Gastrocnemius medialis (tissue), 4 donors: ENCODE measurements around the gene CAMTA1. TPM values are rescaled to one million over a fixed set of nuclear protein-coding genes. Genes with fewer than 3 reads are reported as not detected.

Source experiments
- ATAC-seq, 2 donors: fragments of 150-250 bp; one replicate each; pipeline ENCODE4 v1.9.1; 2016
- DNase-seq, 2 donors: peaks; one replicate each; pipeline ENCODE4 v3.0.0-alpha.2; 2019
- H3K27ac ChIP-seq, 4 donors: fragments of 200-600 bp; sonication (generic); 1 replicate in 1 of 4; 2 replicates in 3 of 4; pipeline ENCODE4 v1.5.1; 2016 to 2018; ENCODE audit warnings: mild to moderate bottlenecking in 2 of 4, moderate library complexity in 1 of 4
- H3K27me3 ChIP-seq, 3 donors: fragments of 200-600 bp; sonication (generic) in 2 of 3; 1 replicate in 1 of 3; 2 replicates in 2 of 3; pipeline versions ENCODE4 v1.5.1 to v1.6.0; 2016 to 2019; ENCODE audit warnings: mild to moderate bottlenecking in 1 of 3, moderate library complexity in 1 of 3
- H3K36me3 ChIP-seq, 2 donors: fragments of 200-600 bp; sonication (generic) in 1 of 2; one replicate each; pipeline ENCODE4 v1.5.1; 2017 to 2018
- H3K4me1 ChIP-seq, 2 donors: fragments of 200-600 bp; sonication (generic) in 1 of 2; one replicate each; pipeline ENCODE4 v1.5.1; 2016 to 2017; ENCODE audit warnings: mild to moderate bottlenecking in 2 of 2
- H3K4me3 ChIP-seq, 4 donors: fragments of 200-600 bp; sonication (generic) in 3 of 4; 1 replicate in 1 of 4; 2 replicates in 3 of 4; pipeline ENCODE4 v1.5.1; 2016 to 2019; ENCODE audit warnings: mild to moderate bottlenecking in 2 of 4
- H3K9me3 ChIP-seq, 3 donors: fragments of 200-600 bp; sonication (generic) in 2 of 3; 1 replicate in 1 of 3; 2 replicates in 2 of 3; pipeline ENCODE4 v1.5.1; 2016 to 2019
- POLR2A ChIP-seq, 2 donors: fragments of 450-650 bp; IDR thresholded peaks; one replicate each; pipeline ENCODE4 v1.6.1; 2017; ENCODE audit warnings: antibody characterized with exemption in 2 of 2, mild to moderate bottlenecking in 2 of 2, moderate library complexity in 2 of 2
- in situ Hi-C, 4 donors: fragments of 200-750 bp; cut with MboI; loops; one replicate each; pipeline versions ENCODE4 v1.15.0 to v1.8.0; 2017; ENCODE audit warnings: low sequenced_read_pairs in 4 of 4
- intact Hi-C: fragments of 100-400 bp; cut with DNase I; formaldehyde crosslinking; loops from one replicate; pipeline ENCODE4 v1.15.1; 2023; ENCODE audit warnings: low total_unique reads
- total RNA-seq, 4 donors: library from RNA; depleted of rRNA; stranded (reverse); fragments of >200 nt; gene quantifications; one replicate each; pipeline versions ENCODE4 v1.1.0 to v1.2.3, GENCODE V29; 2016
- TF ChIP-seq, protein P1 (sequence below), 5 experiments: fragments of 450-650 bp in 3 of 5; fragments of 200-600 bp in 2 of 5; sonication (generic) in 2 of 5; IDR thresholded peaks in 4 of 5; conservative IDR thresholded peaks in 1 of 5; 1 replicate in 4 of 5; 2 replicates in 1 of 5; pipeline ENCODE4 v1.5.1; 2016 to 2019; ENCODE audit warnings: antibody characterized with exemption in 5 of 5, mild to moderate bottlenecking in 3 of 5, moderate library complexity in 3 of 5

The CAMTA1 gene
- total RNA-seq, 4 donors from 2014 or later: 60.5 to 113 (median 70.4) TPM

DNA sequence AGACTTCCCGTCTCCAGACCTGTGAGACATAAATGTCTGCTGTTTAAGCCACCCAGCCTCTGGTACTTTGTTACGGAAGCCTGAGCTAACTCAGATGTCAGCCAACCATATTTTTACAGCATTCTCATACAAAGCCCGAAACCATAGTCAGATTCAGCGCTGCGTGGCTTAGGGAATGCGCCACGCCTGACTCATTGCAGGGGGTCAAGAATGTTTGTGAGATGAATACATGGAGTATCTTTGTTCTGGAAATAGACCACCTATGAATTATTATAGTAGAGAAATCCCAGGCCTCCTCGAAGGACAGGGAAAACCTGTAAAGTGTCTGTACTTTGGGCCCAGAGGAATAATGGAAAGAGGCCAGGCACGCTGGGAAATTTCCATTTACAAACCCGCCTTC is 434.8 kb downstream of the CAMTA1 start:
- TF ChIP-seq, protein P1, sequence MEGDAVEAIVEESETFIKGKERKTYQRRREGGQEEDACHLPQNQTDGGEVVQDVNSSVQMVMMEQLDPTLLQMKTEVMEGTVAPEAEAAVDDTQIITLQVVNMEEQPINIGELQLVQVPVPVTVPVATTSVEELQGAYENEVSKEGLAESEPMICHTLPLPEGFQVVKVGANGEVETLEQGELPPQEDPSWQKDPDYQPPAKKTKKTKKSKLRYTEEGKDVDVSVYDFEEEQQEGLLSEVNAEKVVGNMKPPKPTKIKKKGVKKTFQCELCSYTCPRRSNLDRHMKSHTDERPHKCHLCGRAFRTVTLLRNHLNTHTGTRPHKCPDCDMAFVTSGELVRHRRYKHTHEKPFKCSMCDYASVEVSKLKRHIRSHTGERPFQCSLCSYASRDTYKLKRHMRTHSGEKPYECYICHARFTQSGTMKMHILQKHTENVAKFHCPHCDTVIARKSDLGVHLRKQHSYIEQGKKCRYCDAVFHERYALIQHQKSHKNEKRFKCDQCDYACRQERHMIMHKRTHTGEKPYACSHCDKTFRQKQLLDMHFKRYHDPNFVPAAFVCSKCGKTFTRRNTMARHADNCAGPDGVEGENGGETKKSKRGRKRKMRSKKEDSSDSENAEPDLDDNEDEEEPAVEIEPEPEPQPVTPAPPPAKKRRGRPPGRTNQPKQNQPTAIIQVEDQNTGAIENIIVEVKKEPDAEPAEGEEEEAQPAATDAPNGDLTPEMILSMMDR (IDR thresholded peaks at IDR 0.05 in 4 of 5, conservative IDR thresholded peaks at IDR 0.05 in 1 of 5): no peak
- no peak for TF ChIP-seq POLR2A (IDR thresholded peaks at IDR 0.05)
- H3K4me1 ChIP-seq: no peaks in the 10 kb centered on the region
- H3K27me3 ChIP-seq: no peaks in the 10 kb centered on the region
- DNase-seq (no peak), ATAC-seq (no peak)
- H3K36me3 ChIP-seq: no peaks in the 10 kb centered on the region
- intact Hi-C loops: no loop called here
- in situ Hi-C loops: loop anchor here in 2 of 4 donors (10.0 kb wide), 2 partner anchors 425 to 495 kb away; no protein-coding TSS in a partner anchor
- H3K9me3 ChIP-seq: no peaks in the 10 kb centered on the region
- H3K27ac ChIP-seq: no peak overlapping the region
- no peak overlapping the region for H3K4me3 ChIP-seq

DNA sequence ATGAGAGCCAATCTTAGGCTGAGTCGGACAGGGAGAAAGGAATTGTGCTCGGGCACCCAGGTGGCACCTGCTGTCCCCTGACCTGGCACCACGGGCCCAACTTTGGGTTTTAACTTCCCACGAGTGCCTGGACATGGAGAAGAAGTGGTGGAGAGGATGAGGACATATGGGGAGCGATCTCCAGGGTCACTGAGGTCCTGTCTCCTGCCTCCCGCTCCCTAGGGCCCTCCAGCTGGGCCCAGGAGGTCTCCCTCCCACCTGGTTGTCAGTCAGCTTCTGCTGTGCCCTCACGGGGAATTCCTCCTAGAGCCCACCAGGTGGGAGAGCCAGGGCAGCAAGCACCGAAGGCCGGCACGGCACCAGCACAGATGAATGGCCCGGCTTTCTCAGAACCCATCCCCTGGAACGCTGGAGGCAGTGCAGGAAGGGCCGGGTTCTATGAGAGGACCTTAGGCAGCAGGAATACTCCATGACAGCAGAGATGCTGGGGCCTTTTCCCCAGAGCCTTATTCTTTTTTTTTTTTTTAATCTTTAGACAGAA is 435.5 kb downstream of the CAMTA1 start:
- intact Hi-C loops: no loop called here
- no peaks in the 10 kb centered on the region for H3K9me3 ChIP-seq
- no peaks in the 10 kb centered on the region for H3K4me1 ChIP-seq
- in situ Hi-C loops: loop anchor here in 2 of 4 donors (10.0 kb wide), 2 partner anchors 424 to 496 kb away; no protein-coding TSS in a partner anchor
- no peaks in the 10 kb centered on the region for H3K27me3 ChIP-seq
- no peak overlapping the region for H3K4me3 ChIP-seq
- H3K27ac ChIP-seq: no peak overlapping the region
- ATAC-seq: no peak
- H3K36me3 ChIP-seq: no peaks in the 10 kb centered on the region
- TF ChIP-seq, protein P1 (IDR thresholded peaks at IDR 0.05 in 4 of 5, conservative IDR thresholded peaks at IDR 0.05 in 1 of 5): no peak
- TF ChIP-seq POLR2A (IDR thresholded peaks at IDR 0.05): no peak
- DNase-seq: no peak

DNA sequence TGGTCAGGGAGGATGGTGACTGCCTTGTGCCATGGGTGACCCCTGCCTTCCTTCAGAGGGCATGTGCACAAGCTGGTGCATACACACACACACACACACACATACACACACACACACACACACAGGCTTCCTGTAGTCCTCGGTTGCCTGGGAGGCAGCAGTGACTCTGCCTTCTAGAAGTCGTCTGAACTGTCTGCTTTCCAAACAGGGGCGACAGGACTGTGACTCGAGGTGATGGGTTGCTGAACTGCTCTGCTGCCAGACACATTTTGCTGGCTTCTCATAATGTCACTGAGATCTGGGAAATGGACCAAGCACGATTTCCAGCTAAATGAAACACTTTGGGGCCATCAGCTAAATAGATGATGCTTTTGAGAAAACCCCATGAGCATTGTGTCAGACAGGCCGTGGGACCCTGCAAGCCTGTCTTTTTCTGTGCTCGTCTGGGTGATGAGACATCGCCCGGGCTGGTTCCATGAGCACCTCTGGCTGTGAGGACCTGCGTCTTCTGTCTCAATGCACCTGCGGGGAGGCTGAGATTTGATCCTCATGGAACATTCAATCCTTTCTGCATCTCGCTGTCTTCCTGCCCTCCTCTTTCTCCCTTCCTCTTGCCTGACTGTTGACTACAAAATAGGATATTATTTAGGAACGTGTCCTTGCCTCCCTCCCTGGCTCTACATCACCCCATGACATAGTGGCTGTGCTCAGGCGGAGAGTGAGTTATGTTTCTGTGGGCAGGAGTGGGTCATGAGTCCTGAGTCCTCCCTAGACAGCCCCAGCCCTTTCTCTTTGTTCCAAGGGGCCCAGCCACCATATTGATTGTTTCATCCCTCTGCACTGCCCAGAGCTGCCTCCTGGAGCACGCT is 436.8 kb downstream of the CAMTA1 start:
- intact Hi-C loops (no loop called here), in situ Hi-C loops (loop anchor here in 2 of 4 donors (10.0 kb wide), 2 partner anchors 423 to 497 kb away; no protein-coding TSS in a partner anchor)

DNA sequence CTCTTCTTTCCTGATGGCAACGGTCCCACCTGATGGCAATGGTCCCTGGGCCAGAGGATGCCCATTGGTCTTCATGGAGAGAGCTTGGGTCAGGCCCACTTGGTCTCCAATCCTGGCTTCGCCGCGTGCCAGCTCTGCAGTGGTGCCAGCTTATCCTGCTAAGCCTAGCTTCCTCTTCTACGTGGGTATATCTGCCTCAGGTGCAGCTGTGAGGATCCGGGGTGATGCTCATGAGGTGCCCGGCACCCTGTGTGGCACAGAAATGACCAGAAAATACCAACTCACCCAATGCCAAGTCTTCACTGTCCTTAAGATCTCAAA is 437.4 kb downstream of the CAMTA1 start:
- intact Hi-C loops: no loop called here

More for the DNA sequence above, 436.8 kb downstream of the CAMTA1 start:
- Histone ChIP-seq H3K27me3 (no peaks in the 10 kb centered on the region), H3K9me3 (no peaks in the 10 kb centered on the region), H3K27ac (no peak overlapping the region), H3K4me1 (no peaks in the 10 kb centered on the region), H3K4me3 (no peak overlapping the region), H3K36me3 (no peaks in the 10 kb centered on the region)
- DNase-seq (no peak), ATAC-seq (no peak)
- no peak for TF ChIP-seq POLR2A (IDR thresholded peaks at IDR 0.05)
- TF ChIP-seq, protein P1 (IDR thresholded peaks at IDR 0.05 in 4 of 5, conservative IDR thresholded peaks at IDR 0.05 in 1 of 5): no peak

More for the DNA sequence above, 437.4 kb downstream of the CAMTA1 start:
- DNase-seq: no peak
- in situ Hi-C loops: loop anchor here in 2 of 4 donors (10.0 kb wide), 2 partner anchors 422 to 498 kb away; no protein-coding TSS in a partner anchor
- no peak for ATAC-seq
- no peaks in the 10 kb centered on the region for H3K9me3 ChIP-seq
- no peak overlapping the region for H3K4me3 ChIP-seq
- no peak for TF ChIP-seq POLR2A (IDR thresholded peaks at IDR 0.05)
- TF ChIP-seq, protein P1 (IDR thresholded peaks at IDR 0.05 in 4 of 5, conservative IDR thresholded peaks at IDR 0.05 in 1 of 5): no peak
- no peaks in the 10 kb centered on the region for H3K4me1 ChIP-seq
- no peak overlapping the region for H3K27ac ChIP-seq
- no peaks in the 10 kb centered on the region for H3K27me3 ChIP-seq
- H3K36me3 ChIP-seq: no peaks in the 10 kb centered on the region
